HG03571 (cell line): Measurements from ENCODE around the gene VCX.
"Not testable (repeated sequence)": the region's sequence is repeated elsewhere in the genome, so short reads cannot be mapped to it uniquely, and the experiment has no call there.

Experiments
- ATAC-seq: cut with Tn5 transposase; IDR thresholded peaks from one replicate; pipeline ENCODE4 v1.9.1; 2021; ENCODE audit not compliant: unreplicated experiment

Gene VCX

GRCh38 chrX:7842871-7843270 is at the start of gene VCX:
TSS of gene VCX (plus strand) at chrX:7843171. CDS start at chrX:7843204, 33 bp downstream.
- not testable (repeated sequence) for ATAC-seq

DNA sequence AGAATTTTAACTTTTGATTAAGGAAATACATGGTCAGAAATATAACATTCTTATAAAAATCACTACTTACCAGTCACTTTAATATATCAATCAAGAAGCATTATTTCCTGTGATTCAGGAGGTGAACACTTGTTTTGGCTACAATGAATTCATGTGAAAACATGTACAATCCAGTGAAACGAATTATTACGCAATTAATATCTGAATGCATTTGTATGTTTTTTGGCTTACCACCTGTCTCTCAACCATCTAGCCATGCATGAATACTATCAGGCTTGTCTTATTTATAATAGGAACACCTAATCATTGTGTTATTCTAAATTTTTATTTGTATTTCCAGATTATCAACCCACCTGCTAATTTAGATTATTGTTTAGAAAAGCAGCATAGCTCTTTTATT is 44.6 kb upstream of the VCX start:
- no peak for ATAC-seq

GRCh38 chrX:7801711-7802110 is 41.3 kb upstream of the VCX start:
- ATAC-seq = no peak

- no peak for ATAC-seq
These were observed 27.7 kb upstream of the VCX start for GRCh38 chrX:7815166-7815805.

GRCh38 chrX:7828594-7828993 is 14.4 kb upstream of the VCX start:
- ATAC-seq = no peak

DNA sequence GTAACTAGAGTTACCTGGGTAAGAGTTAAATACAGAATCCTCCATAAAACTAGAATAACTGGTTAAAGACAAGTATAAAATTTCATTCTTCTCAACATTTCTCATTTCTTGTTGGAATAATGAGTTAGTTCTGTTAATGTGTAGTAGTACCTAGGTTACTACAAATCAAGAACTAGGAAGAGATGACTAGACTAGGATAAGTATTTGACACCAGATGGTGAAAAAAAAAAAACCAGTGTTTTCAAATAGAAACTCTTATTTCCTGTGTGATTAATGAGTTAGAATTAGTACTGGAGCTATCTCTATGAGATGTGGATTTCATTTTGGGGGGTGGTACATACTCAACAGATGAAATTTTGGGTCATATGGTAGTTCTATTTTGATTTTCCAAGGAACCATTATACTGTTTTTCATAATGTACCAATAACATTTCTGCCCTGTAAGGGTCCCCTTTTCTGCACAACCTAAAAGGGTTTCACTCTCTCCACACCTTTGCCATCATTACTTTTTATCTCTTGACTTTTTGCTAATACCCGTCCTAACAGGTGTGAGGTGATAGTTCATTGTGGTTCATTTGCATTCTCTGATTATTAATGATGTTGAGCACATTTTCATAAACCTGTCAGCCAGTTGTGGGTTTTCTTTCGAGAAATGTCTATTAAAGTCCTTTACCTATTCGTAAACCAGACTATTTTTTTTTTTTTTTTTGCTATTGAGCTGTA is 1.7 kb upstream of the VCX start:
- no peak for ATAC-seq

DNA sequence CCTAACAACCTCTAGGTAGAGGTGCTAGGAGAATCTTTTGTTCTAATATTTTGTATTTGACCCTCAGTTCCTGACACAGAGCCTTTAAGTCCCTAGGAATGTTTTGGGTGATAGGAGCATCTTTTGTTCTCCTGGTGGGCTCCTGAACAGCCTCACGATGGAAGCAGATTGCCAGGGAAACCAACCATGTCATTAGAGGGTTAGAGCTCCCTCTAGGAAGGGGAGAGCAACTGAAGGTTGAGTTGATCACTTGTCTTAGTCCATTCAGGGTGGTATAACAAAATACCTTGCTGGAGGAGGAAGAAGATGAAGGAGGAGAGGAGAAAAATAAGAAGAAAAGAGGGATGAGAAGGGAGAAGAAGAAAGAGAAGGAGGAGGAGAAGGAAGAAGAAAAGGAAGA is 9.2 kb downstream of the VCX start:
- no peak for ATAC-seq

- ATAC-seq = no peak
These were observed 29.1 kb downstream of the VCX start for GRCh38 chrX:7872042-7872441.

- no peak for ATAC-seq
These were observed 34.0 kb downstream of the VCX start for GRCh38 chrX:7876957-7877356.

GRCh38 chrX:7889135-7889534 is 46.2 kb downstream of the VCX start:
- no peak for ATAC-seq

GRCh38 chrX:7889680-7890079 is 46.7 kb downstream of the VCX start:
- ATAC-seq = no peak

DNA sequence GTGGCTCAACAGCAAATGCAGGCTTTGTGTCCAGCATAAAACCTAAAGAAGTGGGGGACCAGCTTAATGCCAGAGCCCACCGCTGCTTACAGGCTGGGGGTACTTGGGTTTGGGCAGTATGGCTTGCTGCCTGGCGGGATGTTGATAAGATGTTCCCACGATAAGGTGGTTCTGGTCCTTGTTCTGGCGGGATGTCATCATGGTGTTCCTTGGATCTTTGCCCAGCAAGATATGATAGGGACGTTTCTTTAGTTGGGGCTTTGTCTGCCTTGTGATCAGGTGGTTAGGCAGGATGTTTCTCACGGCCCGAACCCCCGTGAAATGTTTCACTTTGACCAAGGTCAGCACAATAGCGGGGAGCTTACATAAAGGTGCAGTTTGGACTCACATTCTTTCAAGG is 49.0 kb downstream of the VCX start:
- ATAC-seq = no peak
